IPS-NIHi11 (cell line): ENCODE measurements around the gene EME2.

Source experiments
- DNase-seq: peaks from one replicate; pipeline ENCODE4 v3.0.0; 2012; ENCODE audit warnings: mixed read lengths, low spot score

The EME2 gene

DNA sequence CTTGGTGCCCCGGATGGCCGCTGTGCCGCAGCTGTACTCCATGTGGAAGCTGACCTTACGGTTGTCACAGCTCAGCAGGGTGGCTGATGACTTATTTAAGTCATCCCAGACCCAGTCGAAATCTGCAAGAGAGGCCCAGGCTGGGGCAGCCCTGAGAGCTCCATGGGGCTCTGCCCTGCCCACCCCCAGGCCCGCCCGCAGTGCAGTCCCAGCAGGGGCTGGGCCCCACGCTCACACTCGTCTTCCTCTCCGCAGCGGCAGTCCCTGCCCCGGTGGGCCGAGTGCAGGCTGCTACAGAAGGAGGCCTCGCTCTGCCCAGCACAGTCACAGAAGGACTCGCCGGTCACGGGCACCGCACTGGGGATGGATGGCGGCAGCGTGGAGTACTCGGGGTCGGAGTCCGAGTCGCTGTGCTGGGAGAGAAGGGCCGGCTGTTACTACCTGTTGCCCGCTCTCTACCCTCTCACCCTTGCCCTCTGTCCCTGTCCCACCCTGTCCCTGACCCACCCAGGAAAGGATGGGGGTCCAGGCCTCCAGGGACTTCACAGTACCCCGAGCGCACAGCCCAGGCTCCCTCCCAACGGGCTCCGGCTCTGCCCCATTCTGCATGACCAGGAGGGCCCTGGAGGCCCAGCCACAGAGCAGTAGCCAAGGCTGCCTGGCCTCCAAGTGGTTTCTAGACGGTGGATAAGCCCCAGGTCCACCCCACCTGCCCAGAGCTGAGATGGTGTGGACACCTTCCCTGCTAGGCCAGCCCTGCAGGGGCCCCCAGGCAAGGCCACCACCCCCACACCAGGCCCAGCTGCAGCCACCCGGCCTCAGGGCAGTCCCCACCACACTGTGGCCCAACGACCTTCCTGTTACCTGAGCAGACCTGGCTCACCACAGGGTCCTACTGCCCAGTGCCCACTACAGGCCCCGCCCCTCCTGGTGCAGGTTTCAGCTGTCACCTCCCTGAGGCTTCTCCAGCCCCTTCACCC is 5.9 kb downstream of the EME2 start:
- no peak for DNase-seq

DNA sequence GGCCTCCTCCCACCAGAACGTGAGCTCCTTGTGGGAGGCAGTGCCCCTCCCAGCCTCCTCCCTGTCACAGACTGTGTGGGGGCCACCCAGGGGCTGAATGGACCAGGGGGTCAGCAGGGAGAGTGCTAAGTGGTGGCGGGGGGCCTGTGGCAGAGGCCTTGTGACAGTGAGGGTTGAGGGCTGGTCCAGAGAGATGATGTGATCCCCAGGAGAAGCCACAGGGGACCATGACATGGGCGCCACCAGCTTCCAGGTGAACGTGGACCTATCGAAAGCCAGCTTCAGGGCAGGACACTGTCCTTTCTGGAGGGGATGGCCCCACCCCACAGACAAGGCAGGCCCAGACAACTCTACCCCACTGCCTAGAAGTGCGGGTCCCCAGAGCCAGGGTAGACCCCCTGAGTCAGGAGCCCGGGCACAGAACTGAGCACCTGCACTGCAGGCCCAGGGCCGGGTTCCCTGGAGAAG is 6.7 kb downstream of the EME2 start:
- DNase-seq = no peak

DNA sequence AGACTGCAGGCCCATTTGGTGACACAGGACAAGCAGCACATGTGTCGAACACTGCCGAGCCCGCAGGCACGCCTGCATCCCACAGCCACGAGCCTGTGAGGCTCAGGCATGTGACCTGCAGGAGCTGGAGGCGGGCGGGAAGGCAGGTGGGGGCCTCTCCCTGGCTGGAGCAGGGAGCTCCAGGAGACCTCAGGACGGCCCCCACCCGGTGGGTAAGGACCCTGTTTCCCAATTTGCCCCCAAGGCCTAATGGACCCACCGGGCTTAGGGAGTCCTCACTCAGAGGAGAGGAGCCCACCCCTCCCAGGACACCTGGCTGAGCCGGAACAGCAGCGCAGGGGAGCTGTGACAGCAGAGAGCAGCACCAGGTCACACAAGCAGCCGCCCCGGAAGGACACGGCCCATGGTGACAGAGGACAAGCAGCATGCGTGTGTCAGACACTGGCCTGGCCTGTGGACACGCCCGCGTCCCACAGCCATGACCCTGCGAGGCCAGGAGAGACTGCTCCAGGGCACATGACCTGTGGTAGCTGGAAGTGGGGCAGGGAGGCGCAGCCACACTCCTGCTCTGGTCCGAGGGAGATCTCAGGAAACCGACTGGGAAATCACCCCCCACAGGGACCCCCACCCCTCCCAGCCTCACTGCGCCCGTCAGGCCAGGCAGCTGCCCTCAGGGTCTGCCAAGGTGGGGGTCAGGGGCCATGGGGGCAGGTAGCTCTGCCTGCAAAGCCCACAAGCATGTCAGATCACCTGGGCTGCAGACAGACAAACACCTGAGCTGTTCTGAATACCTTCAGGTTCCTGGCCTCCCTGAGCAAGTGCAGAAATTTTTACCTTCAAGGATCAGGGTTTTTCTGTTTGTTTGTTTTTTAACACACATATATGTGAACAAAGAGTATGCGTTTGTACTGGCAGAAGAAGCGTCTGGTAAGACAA is 7.4 kb downstream of the EME2 start:
- no peak for DNase-seq

- DNase-seq = no peak
These were observed 8.1 kb downstream of the EME2 start for GRCh38 chr16:1780677-1781072.

DNA sequence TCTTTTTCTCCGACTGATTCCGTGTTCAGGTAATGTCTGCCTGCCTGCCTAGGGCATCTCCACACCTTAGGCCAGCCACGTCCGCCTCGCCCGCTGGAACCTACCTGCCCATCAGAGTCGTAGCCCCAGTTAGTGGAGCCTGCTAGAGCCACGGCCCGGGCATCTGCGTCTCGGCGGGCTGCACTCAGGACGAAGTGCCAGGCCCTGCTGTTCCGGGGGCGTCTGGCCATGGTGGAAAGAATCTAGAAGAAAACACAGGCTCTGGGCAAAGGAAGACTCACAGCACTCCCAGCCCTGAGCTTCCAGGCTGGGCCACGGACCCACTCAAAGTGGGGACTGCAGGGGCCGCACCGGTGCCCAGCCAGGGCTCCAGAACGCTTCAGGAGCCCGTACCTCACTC is 8.6 kb downstream of the EME2 start:
- DNase-seq = no peak

GRCh38 chr16:1781758-1782407 is 9.3 kb downstream of the EME2 start:
- peak; percentile 63 for DNase-seq

- DNase-seq = peak; percentile 97
These were observed 10.0 kb downstream of the EME2 start, which contains the start of the genes NUBP2 and SPSB3 for GRCh38 chr16:1782408-1783264. NUBP2 (plus strand) TSS chr16:1782960; CDS start chr16:1783021, 61 bp downstream. SPSB3 (minus strand) TSS chr16:1782571; CDS start chr16:1781483, 1,088 bp downstream.

DNA sequence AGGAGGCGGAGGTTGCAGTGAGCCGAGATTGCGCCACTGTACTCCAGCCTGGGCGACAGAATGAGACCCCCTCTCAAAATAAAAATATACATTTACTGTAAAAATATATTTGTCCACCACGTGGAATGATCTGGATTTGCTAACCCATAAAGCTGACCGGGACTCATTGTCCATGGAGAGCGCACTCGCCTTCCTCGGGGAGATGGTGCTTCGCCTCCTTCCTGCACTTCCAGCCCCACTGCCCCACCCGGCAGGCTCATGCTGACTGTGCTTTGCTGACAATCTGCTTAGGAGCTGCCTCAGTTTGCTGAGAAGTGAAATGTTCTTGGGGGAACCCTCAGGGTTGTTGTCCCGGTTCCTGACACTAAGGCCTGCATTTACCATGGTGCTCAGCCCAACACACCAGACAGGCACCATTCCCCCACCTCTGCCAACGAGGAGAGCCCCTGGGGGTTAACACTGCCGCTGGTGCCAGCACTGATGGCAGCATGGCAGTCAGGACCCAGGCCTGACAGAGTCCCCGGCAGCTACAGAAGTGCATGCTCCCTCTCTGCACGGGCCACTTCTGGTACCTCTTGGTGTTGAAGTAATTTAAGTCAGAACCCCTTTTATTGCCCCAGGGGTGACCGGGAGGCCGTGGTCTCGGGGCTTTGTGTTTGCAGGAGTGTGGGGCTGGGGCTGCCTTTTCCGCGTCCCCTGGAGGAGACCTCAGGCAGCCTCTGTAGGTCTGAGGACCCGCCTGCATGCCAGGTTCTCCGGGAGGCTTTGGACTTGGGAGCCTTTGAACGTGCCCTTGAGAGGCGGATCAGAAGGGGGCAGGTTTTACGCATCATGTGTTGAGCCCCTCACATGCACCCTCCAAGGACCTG is 12.6 kb downstream of the EME2 start:
- no peak for DNase-seq

- no peak for DNase-seq
These were observed 13.2 kb downstream of the EME2 start for GRCh38 chr16:1785846-1786170.

DNA sequence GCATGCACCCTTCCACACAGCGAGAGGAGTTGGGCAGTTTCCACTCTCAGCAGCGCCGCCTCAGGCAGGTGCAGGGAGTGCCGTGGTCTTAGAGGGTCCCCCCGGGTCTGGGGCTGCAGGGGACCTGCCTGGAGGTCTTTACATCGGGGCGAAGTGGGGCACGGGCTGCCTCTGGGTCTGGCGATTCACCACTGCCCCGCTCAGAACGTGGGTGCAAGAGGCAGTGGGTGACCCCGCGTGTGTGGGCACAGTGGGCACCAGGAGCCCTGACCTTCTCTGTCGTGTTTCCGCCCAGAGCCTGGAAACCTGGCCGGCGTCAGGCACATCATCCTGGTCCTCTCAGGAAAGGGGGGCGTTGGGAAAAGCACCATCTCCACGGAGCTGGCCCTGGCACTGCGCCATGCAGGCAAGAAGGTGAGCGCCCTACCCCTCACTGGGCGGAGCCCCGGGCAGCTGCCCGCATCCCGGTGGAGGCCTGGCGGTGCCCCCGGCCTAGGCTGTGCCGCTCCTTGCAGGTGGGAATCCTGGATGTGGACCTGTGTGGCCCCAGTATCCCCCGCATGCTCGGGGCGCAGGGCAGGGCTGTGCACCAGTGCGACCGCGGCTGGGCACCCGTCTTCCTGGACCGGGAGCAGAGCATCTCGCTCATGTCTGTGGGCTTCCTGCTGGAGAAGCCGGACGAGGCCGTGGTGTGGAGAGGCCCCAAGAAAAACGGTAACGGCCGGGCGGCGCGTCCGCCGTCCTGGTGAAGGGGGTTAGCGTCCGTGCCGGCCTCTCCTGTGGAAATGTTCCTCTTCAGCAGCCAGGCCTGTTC is 13.8 kb downstream of the EME2 start:
- DNase-seq = no peak

GRCh38 chr16:1787056-1787321 is 14.4 kb downstream of the EME2 start:
- no peak for DNase-seq

GRCh38 chr16:1787322-1788094 is 14.9 kb downstream of the EME2 start:
- no peak for DNase-seq

- no peak for DNase-seq
These were observed 15.6 kb downstream of the EME2 start for GRCh38 chr16:1788095-1788707.

GRCh38 chr16:1788708-1789100 is 16.1 kb downstream of the EME2 start:
- DNase-seq = no peak

DNA sequence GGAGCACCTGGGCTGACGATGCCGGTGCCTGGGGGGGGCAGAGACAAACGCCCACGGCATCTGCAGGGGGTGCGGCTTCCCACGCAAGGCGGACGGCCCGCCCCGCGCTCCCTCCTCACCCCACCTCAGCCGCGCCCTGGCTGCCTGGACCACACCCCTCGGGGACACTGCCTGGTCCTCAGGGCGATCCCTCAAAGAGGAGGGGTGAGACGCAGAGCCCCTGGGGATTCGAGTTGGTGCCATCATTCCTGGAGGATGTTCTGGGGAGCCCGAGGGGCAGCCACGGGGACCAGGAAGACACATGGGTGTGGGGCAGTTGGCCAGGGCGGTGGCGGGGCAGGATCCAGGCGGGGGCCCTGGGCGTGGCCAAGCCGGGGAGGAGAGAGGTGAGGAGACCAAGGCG is 17.0 kb downstream of the EME2 start:
- no peak for DNase-seq

GRCh38 chr16:1790261-1790610 is 17.6 kb downstream of the EME2 start:
- no peak for DNase-seq

DNA sequence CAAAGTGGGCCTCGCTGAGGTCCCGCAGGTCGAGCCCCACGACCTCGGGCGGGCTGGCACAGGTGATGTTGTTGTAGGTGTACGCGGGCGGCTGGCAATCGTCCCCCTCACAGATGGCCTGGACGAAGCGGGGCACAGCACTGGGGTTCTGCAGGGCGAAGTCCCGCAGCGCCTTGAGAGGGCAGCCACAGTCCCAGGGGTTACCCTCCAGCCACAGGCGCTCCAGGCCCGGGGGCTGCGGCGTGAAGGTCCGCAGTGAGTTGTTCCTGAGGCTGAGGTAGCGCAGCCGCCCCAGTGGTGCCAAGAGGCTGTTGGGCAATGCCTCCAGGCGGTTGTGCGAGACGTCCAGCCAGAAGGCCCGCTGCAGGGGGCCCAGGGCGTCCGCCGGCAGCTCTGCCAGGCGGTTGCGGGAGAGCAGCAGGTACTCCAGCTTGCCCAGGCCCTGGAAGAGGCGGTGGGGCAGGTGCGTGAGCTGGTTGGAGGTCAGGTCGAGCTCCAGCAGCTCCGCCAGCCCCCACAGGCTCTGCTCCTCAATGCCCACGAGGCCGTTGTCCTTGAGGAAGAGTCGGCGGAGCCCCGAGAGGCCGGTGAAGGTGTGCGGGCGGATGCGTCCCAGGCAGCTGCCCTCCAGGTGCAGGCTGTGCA is 18.1 kb downstream of the EME2 start:
- no peak for DNase-seq
